ENCODE data around the gene PNPLA1.

PNPLA1 gene

GRCh38 chr6:36269834-36270705 lies at the start of gene PNPLA1:
PNPLA1 (plus strand) TSS chr6:36270060; CDS start chr6:36270460, 400 bp downstream.
- Histone ChIP-seq H3F3A (ENCODE audit: insufficient read depth) (no peaks in the 10 kb centered on the region), H3K27me3 (ENCODE audit: low read length) (no peaks in the 10 kb centered on the region), H3K9me2 (replicated peaks; ENCODE audit: insufficient read depth, low read length) (no peaks in the 10 kb centered on the region), H3K4me2 (ENCODE audit: low read depth, low read length, poor library complexity, severe bottlenecking) (no peak within 1 kb of the TSS), H3K79me2 (ENCODE audit: insufficient read depth, low read length) (no peaks in the 10 kb centered on the region), H3K9ac (ENCODE audit: low read length) (no peak within 1 kb of the TSS), H3K27ac (ENCODE audit: low read depth, low read length) (no peak within 1 kb of the TSS), H3K9me3 (ENCODE audit: insufficient read depth, low read length) (no peaks in the 10 kb centered on the region), H3K4me3 (ENCODE audit: insufficient read depth, low read length, poor library complexity, severe bottlenecking) (no peak within 1 kb of the TSS), H4K20me1 (ENCODE audit: low read depth, low read length) (no peaks in the 10 kb centered on the region), H2AFZ (ENCODE audit: low read depth, low read length, severe bottlenecking) (no peak within 1 kb of the TSS), H3K36me3 (ENCODE audit: low read length) (no peaks in the 10 kb centered on the region)
- TF ChIP-seq CTCF (IDR thresholded peaks at IDR 0.05; ENCODE audit: insufficient read depth, low read length, poor library complexity, severe bottlenecking) (no peak), EZH2phosphoT487 (conservative IDR thresholded peaks at IDR 0.05; ENCODE audit: low read length) (no peak)

- no peaks in the 10 kb centered on the region for H3F3A ChIP-seq (ENCODE audit: insufficient read depth)
- H3K4me3 ChIP-seq (ENCODE audit: insufficient read depth, low read length, poor library complexity, severe bottlenecking): no peak overlapping the region
- no peaks in the 10 kb centered on the region for H4K20me1 ChIP-seq (ENCODE audit: low read depth, low read length)
- no peak overlapping the region for H3K9ac ChIP-seq (ENCODE audit: low read length)
- no peak for TF ChIP-seq CTCF (IDR thresholded peaks at IDR 0.05; ENCODE audit: insufficient read depth, low read length, poor library complexity, severe bottlenecking)
- TF ChIP-seq EZH2phosphoT487 (conservative IDR thresholded peaks at IDR 0.05; ENCODE audit: low read length): no peak
- no peaks in the 10 kb centered on the region for H3K27me3 ChIP-seq (ENCODE audit: low read length)
- no peaks in the 10 kb centered on the region for H3K9me3 ChIP-seq (ENCODE audit: insufficient read depth, low read length)
- H3K27ac ChIP-seq (ENCODE audit: low read depth, low read length): no peak overlapping the region
- no peaks in the 10 kb centered on the region for H3K79me2 ChIP-seq (ENCODE audit: insufficient read depth, low read length)
- no peaks in the 10 kb centered on the region for H3K9me2 ChIP-seq (replicated peaks; ENCODE audit: insufficient read depth, low read length)
- peaks cover 36% of the 10 kb centered on the region; the same call in 1 of the 2 replicates for H3K36me3 ChIP-seq (ENCODE audit: low read length)
- H3K4me2 ChIP-seq (ENCODE audit: low read depth, low read length, poor library complexity, severe bottlenecking): no peak overlapping the region
- no peak overlapping the region for H2AFZ ChIP-seq (ENCODE audit: low read depth, low read length, severe bottlenecking)
These were observed 49.6 kb upstream of the PNPLA1 start for GRCh38 chr6:36220226-36220625.

- Histone ChIP-seq H3K4me2 (ENCODE audit: low read depth, low read length, poor library complexity, severe bottlenecking) (no peak overlapping the region), H3K36me3 (ENCODE audit: low read length) (peaks cover 41% of the 10 kb centered on the region), H3K9me2 (replicated peaks; ENCODE audit: insufficient read depth, low read length) (no peaks in the 10 kb centered on the region), H3F3A (ENCODE audit: insufficient read depth) (no peaks in the 10 kb centered on the region), H3K27ac (ENCODE audit: low read depth, low read length) (no peak overlapping the region), H3K9me3 (ENCODE audit: insufficient read depth, low read length) (no peaks in the 10 kb centered on the region), H3K9ac (ENCODE audit: low read length) (no peak overlapping the region), H2AFZ (ENCODE audit: low read depth, low read length, severe bottlenecking) (no peak overlapping the region), H3K27me3 (ENCODE audit: low read length) (no peaks in the 10 kb centered on the region), H3K4me3 (ENCODE audit: insufficient read depth, low read length, poor library complexity, severe bottlenecking) (no peak overlapping the region), H4K20me1 (ENCODE audit: low read depth, low read length) (no peaks in the 10 kb centered on the region), H3K79me2 (ENCODE audit: insufficient read depth, low read length) (no peaks in the 10 kb centered on the region)
- no peak for TF ChIP-seq EZH2phosphoT487 (conservative IDR thresholded peaks at IDR 0.05; ENCODE audit: low read length)
- TF ChIP-seq CTCF (IDR thresholded peaks at IDR 0.05; ENCODE audit: insufficient read depth, low read length, poor library complexity, severe bottlenecking): no peak
These were observed 48.2 kb upstream of the PNPLA1 start for GRCh38 chr6:36221674-36222073.
